HepG2 (cell line): ENCODE measurements around the gene STAM. TPM values are rescaled to one million over a fixed set of nuclear protein-coding genes. Genes with fewer than 3 reads are reported as not detected.

Experiments used
- ATAC-seq: fragments of 200-7000 bp; cut with Tn5 transposase; 3 replicates; pipeline ENCODE4 v1.9.1; 2020; ENCODE audit warnings: mild to moderate bottlenecking, moderate library complexity
- BruUV-seq: library from RNA; stranded (reverse); fragments of 400-500 nt; replicated peaks from 2 replicates; lab custom pipeline; 2021; lab: Mats Ljungman, UMichigan
- CTCF ChIA-PET: fragments of 300-600 bp; formaldehyde crosslinking; extraction: SDS; loops from one replicate; lab custom pipeline; 2021; ENCODE audit warnings: low total read pairs, inconsistent platforms, low intra/inter-chr PET ratio; lab: Yijun Ruan, JAX
- POLR2A ChIA-PET: fragments of 350-600 bp; sonication (Branson Sonifier 250); formaldehyde crosslinking; loops from one replicate; lab custom pipeline; 2020; ENCODE audit warnings: antibody characterized with exemption, inconsistent platforms; lab: Yijun Ruan, JAX
- DNase-seq: peaks from one replicate; pipeline ENCODE4 v3.0.0-alpha.2; 2015; ENCODE audit warnings: low spot score
- FAIRE-seq: peaks from 3 replicates; lab custom pipeline; 2011; peaks lifted over from hg19 to GRCh38; lab: Jason Lieb, UNC
- H2AFZ ChIP-seq: one replicate; pipeline ENCODE4 v1.6.1; 2011; ENCODE audit warnings: low read length, inconsistent platforms
- H3K27ac ChIP-seq: fragments of 300-600 bp; 3 replicates; pipeline ENCODE4 v1.8.0; 2011; ENCODE audit warnings: mixed run types, mild to moderate bottlenecking, mixed read lengths, low read length, inconsistent platforms; ENCODE audit not compliant: insufficient read depth; ENCODE audit errors: extremely low read length
- H3K27me3 ChIP-seq, 2 experiments: fragments of 200-600 bp in 1 of 2; 2 replicates in 1 of 2; 3 replicates in 1 of 2; pipeline versions ENCODE4 v1.6.0 to v1.8.0; 2011; ENCODE audit warnings: low read length in 2 of 2, mild to moderate bottlenecking in 2 of 2, moderate library complexity in 2 of 2, inconsistent platforms in 1 of 2; ENCODE audit not compliant: insufficient read depth in 2 of 2, control insufficient read depth in 1 of 2
- H3K36me3 ChIP-seq, 2 experiments: fragments of 200-600 bp in 1 of 2; replicated peaks in 1 of 2; 2 replicates in 1 of 2; 3 replicates in 1 of 2; pipeline versions ENCODE4 v1.5.1 to v1.8.0; 2011; ENCODE audit warnings: low read length in 2 of 2, inconsistent platforms in 1 of 2; ENCODE audit not compliant: insufficient read depth in 2 of 2, control insufficient read depth in 1 of 2
- H3K4me1 ChIP-seq: 2 replicates; pipeline ENCODE4 v1.5.1; 2012; ENCODE audit warnings: low read length, inconsistent platforms; ENCODE audit not compliant: insufficient read depth
- H3K4me2 ChIP-seq: 2 replicates; pipeline ENCODE4 v1.6.0; 2011; ENCODE audit warnings: low read depth, low read length, inconsistent platforms
- H3K4me3 ChIP-seq, 3 experiments: fragments of 200-600 bp in 1 of 3; sonication (generic), shearing (Covaris generic) in 1 of 3; replicated peaks in 1 of 3; 2 replicates each; pipeline ENCODE4 v1.5.1; 2011 to 2016; ENCODE audit warnings: low read length in 3 of 3, inconsistent platforms in 2 of 3, low read depth in 2 of 3, mild to moderate bottlenecking in 2 of 3, control low read depth in 1 of 3, mixed read lengths in 1 of 3; ENCODE audit not compliant: insufficient read depth in 1 of 3
- H3K79me2 ChIP-seq: one replicate; pipeline ENCODE4 v1.6.1; 2011; ENCODE audit warnings: low read length, inconsistent platforms; ENCODE audit not compliant: insufficient read depth
- H3K9ac ChIP-seq: 2 replicates; pipeline ENCODE4 v1.6.0; 2011; ENCODE audit warnings: mild to moderate bottlenecking, low read depth, low read length, inconsistent platforms; ENCODE audit not compliant: insufficient read depth
- H3K9me3 ChIP-seq: 2 replicates; pipeline ENCODE4 v1.5.1; 2012; ENCODE audit warnings: mild to moderate bottlenecking, low read length
- H4K20me1 ChIP-seq: 2 replicates; pipeline ENCODE4 v1.6.0; 2011; ENCODE audit warnings: inconsistent platforms, mild to moderate bottlenecking, low read length, moderate library complexity; ENCODE audit not compliant: insufficient read depth
- GZF1 ChIP-seq: sonication (generic); formaldehyde crosslinking; IDR thresholded peaks from 2 replicates; pipeline ENCODE4 v1.5.1; 2020; ENCODE audit warnings: mild to moderate bottlenecking, missing genetic modification reagents
- JARID2 ChIP-seq: sonication (generic); formaldehyde crosslinking; IDR thresholded peaks from 2 replicates; pipeline ENCODE4 v1.8.1; 2023; ENCODE audit warnings: missing genetic modification reagents, inconsistent platforms; ENCODE audit not compliant: insufficient replicate concordance
- SP4 ChIP-seq: sonication (generic); formaldehyde crosslinking; IDR thresholded peaks from 2 replicates; pipeline ENCODE4 v1.8.1; 2023; ENCODE audit warnings: mild to moderate bottlenecking, missing genetic modification reagents
- TGIF2 ChIP-seq: IDR thresholded peaks from 2 replicates; pipeline ENCODE4 v1.6.1; 2016; ENCODE audit warnings: control low read depth, missing compliant biosample characterization
- UBTF ChIP-seq: sonication (generic); formaldehyde crosslinking; IDR thresholded peaks from 2 replicates; pipeline ENCODE4 v1.4.0; 2020; ENCODE audit warnings: mild to moderate bottlenecking, missing genetic modification reagents
- ZNF234 ChIP-seq: sonication (generic); formaldehyde crosslinking; conservative IDR thresholded peaks from 2 replicates; pipeline ENCODE4 v1.5.1; 2020; ENCODE audit warnings: mild to moderate bottlenecking, missing genetic modification reagents
- ZNF335 ChIP-seq: sonication (generic); formaldehyde crosslinking; IDR thresholded peaks from 2 replicates; pipeline ENCODE4 v1.4.0; 2020; ENCODE audit warnings: missing genetic modification reagents
- ZNF776 ChIP-seq: sonication (generic); formaldehyde crosslinking; IDR thresholded peaks from 2 replicates; pipeline ENCODE4 v1.4.0; 2020; ENCODE audit warnings: mild to moderate bottlenecking, missing genetic modification reagents
- ZNF839 ChIP-seq: sonication (generic); formaldehyde crosslinking; IDR thresholded peaks from 2 replicates; pipeline ENCODE4 v1.4.0; 2020; ENCODE audit warnings: missing genetic modification reagents, mild to moderate bottlenecking, borderline replicate concordance
- WGBS: methylation state at CpG from one replicate; pipeline ENCODE4 v1.1.6; 2017; ENCODE audit warnings: low lambda C conversion rate; 5-methylcytosine and 5-hydroxymethylcytosine counted together
- in situ Hi-C: cut with HindIII; loops from 2 replicates; pipeline ENCODE4 v1.10.0; 2017; ENCODE audit warnings: low pct_unique_long_range_greater_than_20kb; ENCODE audit not compliant: extremely low pct_ligation_motif_present
- intact Hi-C: fragments of 100-400 bp; cut with micrococcal nuclease; formaldehyde crosslinking; loops from one replicate; pipeline ENCODE4 v1.10.0; 2022; ENCODE audit not compliant: unreplicated experiment
- polyA plus RNA-seq, 8 experiments: library from polyadenylated mRNA; depleted of rRNA in 3 of 8; stranded (reverse) in 7 of 8; unstranded in 1 of 8; fragments of >200 nt; fragmentation: Illumina TruSeq in 4 of 8; extraction: Trizol in 4 of 8; gene quantifications; 2 replicates each; pipeline versions ENCODE4 v1.2.1 to v1.2.3, GENCODE V29; 2011 to 2016; ENCODE audit warnings: low read depth in 4 of 8, missing spikeins in 1 of 8, mixed read lengths in 1 of 8; ENCODE audit not compliant: insufficient read depth in 1 of 8
- total RNA-seq, 5 experiments: library from RNA; depleted of rRNA; stranded (reverse); fragments of >200 nt; fragmentation: Illumina TruSeq; extraction: Trizol; gene quantifications; 2 replicates each; pipeline ENCODE4 v1.2.3, GENCODE V29; 2016; ENCODE audit warnings: low read depth in 1 of 5
- TF ChIP-seq, protein P1 (sequence below): sonication (generic); formaldehyde crosslinking; IDR thresholded peaks from 2 replicates; pipeline ENCODE4 v1.4.0; 2020; ENCODE audit warnings: mild to moderate bottlenecking, missing genetic modification reagents
- TF ChIP-seq, protein P2 (sequence below): sonication (generic); formaldehyde crosslinking; IDR thresholded peaks from 2 replicates; pipeline ENCODE4 v1.4.0; 2020; ENCODE audit warnings: mild to moderate bottlenecking, missing genetic modification reagents

Gene STAM
- total and polyA plus RNA-seq, 2 of the 13 experiments (the other 11 are each of a cell fraction or from before 2014, with no cell fraction given): 19.5 to 25.1 TPM

- TF ChIP-seq UBTF (no peak), JARID2 (CRISPR knock-in tag) (no peak), SP4 (CRISPR knock-in tag) (no peak), ZNF234 (CRISPR knock-in tag) (no peak)
These were observed 1.8 kb downstream of the STAM start (continued) for GRCh38 chr10:17645621-17646345.

DNA sequence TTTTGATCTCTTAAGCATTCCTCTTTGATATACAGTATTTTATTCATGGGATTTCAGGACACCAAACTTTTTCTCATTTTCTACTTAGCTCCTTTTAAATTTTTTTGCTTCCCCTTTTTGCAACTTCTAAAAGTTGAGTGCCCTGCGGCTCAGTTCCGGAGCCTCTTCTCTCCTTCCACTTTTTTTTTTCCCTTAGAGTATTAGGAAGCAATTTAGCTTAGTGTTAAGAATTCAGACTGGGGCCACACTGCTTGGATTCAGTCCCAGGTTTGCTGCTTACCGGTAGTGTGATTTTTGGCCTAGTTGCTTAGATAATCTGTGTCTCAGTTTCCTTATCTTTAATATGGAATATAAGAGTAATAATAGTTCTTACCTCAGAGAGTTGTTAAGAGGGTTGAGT is 3.4 kb downstream of the STAM start:
- TF ChIP-seq, protein P1, sequence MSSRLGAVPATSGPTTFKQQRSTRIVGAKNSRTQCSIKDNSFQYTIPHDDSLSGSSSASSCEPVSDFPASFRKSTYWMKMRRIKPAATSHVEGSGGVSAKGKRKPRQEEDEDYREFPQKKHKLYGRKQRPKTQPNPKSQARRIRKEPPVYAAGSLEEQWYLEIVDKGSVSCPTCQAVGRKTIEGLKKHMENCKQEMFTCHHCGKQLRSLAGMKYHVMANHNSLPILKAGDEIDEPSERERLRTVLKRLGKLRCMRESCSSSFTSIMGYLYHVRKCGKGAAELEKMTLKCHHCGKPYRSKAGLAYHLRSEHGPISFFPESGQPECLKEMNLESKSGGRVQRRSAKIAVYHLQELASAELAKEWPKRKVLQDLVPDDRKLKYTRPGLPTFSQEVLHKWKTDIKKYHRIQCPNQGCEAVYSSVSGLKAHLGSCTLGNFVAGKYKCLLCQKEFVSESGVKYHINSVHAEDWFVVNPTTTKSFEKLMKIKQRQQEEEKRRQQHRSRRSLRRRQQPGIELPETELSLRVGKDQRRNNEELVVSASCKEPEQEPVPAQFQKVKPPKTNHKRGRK (CRISPR knock-in tag): no peak
- TF ChIP-seq ZNF335 (CRISPR knock-in tag) (no peak), ZNF839 (CRISPR knock-in tag) (no peak), GZF1 (CRISPR knock-in tag) (no peak), ZNF776 (CRISPR knock-in tag) (no peak), TGIF2 (no peak)
- TF ChIP-seq, protein P2, sequence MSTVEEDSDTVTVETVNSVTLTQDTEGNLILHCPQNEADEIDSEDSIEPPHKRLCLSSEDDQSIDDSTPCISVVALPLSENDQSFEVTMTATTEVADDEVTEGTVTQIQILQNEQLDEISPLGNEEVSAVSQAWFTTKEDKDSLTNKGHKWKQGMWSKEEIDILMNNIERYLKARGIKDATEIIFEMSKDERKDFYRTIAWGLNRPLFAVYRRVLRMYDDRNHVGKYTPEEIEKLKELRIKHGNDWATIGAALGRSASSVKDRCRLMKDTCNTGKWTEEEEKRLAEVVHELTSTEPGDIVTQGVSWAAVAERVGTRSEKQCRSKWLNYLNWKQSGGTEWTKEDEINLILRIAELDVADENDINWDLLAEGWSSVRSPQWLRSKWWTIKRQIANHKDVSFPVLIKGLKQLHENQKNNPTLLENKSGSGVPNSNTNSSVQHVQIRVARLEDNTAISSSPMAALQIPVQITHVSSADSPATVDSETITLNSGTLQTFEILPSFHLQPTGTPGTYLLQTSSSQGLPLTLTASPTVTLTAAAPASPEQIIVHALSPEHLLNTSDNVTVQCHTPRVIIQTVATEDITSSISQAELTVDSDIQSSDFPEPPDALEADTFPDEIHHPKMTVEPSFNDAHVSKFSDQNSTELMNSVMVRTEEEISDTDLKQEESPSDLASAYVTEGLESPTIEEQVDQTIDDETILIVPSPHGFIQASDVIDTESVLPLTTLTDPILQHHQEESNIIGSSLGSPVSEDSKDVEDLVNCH (CRISPR knock-in tag): no peak
- in situ Hi-C loops: no loop called here
- DNase-seq (no peak), FAIRE-seq (no peak), ATAC-seq (no peak)
- no peak overlapping the region; a peak in 1 of 6 replicates for H3K4me3 ChIP-seq
- H3K36me3 ChIP-seq: no peaks in the 10 kb centered on the region
- H3K4me1 ChIP-seq: peaks cover 72% of the 10 kb centered on the region
- intact Hi-C loops: no loop called here
- H3K9ac ChIP-seq: no peak overlapping the region
- ChIA-PET CTCF (no interaction called here), POLR2A (interaction anchor here (1.0 to 1.7 kb wide), 2 partner anchors 26 to 29 kb away, joined by 4 to 6 read pairs; no protein-coding TSS in a partner anchor)
- peak overlapping the region; percentile 3 for H3K27ac ChIP-seq
- no peaks in the 10 kb centered on the region for H3K9me3 ChIP-seq
- no peak overlapping the region for H2AFZ ChIP-seq
- H4K20me1 ChIP-seq: no peaks in the 10 kb centered on the region; the same call in 1 of the 2 replicates
- no peaks in the 10 kb centered on the region; a peak in 1 of 5 replicates for H3K27me3 ChIP-seq
- WGBS: 90% methylated on average over 3 of the region's 3 CpGs
- H3K79me2 ChIP-seq: peaks cover 93% of the 10 kb centered on the region
- peak overlapping the region; percentile 81; the same call in 1 of the 2 replicates for H3K4me2 ChIP-seq
- BruUV-seq: no TSS peak
